ENCODE measurements around the gene CRAMP1.

- TF ChIP-seq CTCF (IDR thresholded peaks at IDR 0.05; ENCODE audit: insufficient read depth, low read depth, low read length), result no peak
- no peak for TF ChIP-seq EZH2 (IDR thresholded peaks at IDR 0.05; ENCODE audit: insufficient read depth, low read length)
Measured at GRCh38 chr16:1572673-1573072, 39.5 kb upstream of the CRAMP1 start.
